Breast epithelium (tissue), 4 donors: ENCODE data around the gene FAM83F. TPM values are rescaled to one million over a fixed set of nuclear protein-coding genes. Genes with fewer than 3 reads are reported as not detected.

ENCODE experiments used
- DNase-seq, 2 donors: peaks; one replicate each; pipeline ENCODE4 v3.0.0-alpha.2; 2019; ENCODE audit warnings: low spot score in 2 of 2
- H3K27ac ChIP-seq, 2 donors: fragments of 200-600 bp; sonication (generic) in 1 of 2; one replicate each; pipeline ENCODE4 v1.5.1; 2016 to 2019; ENCODE audit warnings: mild to moderate bottlenecking in 1 of 2
- H3K27me3 ChIP-seq, 2 donors: fragments of 200-600 bp; sonication (generic) in 1 of 2; one replicate each; pipeline versions ENCODE4 v1.5.1 to v1.6.0; 2017 to 2019; ENCODE audit warnings: control low read depth in 1 of 2, mild to moderate bottlenecking in 1 of 2
- H3K36me3 ChIP-seq: fragments of 200-600 bp; one replicate; pipeline ENCODE4 v1.5.1; 2019
- H3K4me1 ChIP-seq, 2 donors: fragments of 200-600 bp; sonication (generic); one replicate each; pipeline ENCODE4 v1.5.1; 2016 to 2019; ENCODE audit warnings: control low read depth in 1 of 2
- H3K4me3 ChIP-seq, 3 donors: fragments of 200-600 bp; sonication (generic); 1 replicate in 2 of 3; 2 replicates in 1 of 3; pipeline ENCODE4 v1.5.1; 2016 to 2019; ENCODE audit warnings: mild to moderate bottlenecking in 3 of 3, moderate library complexity in 2 of 3
- H3K9me3 ChIP-seq, 2 donors: fragments of 200-600 bp; sonication (generic) in 1 of 2; one replicate each; pipeline ENCODE4 v1.5.1; 2016 to 2019; ENCODE audit warnings: control low read depth in 1 of 2
- CTCF ChIP-seq, 3 donors: fragments of 450-650 bp; IDR thresholded peaks; one replicate each; pipeline ENCODE4 v1.5.1; 2016 to 2017; ENCODE audit warnings: antibody characterized with exemption in 3 of 3, mild to moderate bottlenecking in 3 of 3, moderate library complexity in 3 of 3
- POLR2A ChIP-seq: fragments of 450-650 bp; IDR thresholded peaks from one replicate; pipeline ENCODE4 v1.6.1; 2016; ENCODE audit warnings: antibody characterized with exemption, mild to moderate bottlenecking, moderate library complexity
- POLR2AphosphoS5 ChIP-seq, 3 donors: sonication (generic); formaldehyde crosslinking; IDR thresholded peaks; one replicate each; pipeline ENCODE4 v1.6.1; 2017; ENCODE audit warnings: antibody characterized with exemption in 3 of 3
- intact Hi-C: fragments of 100-400 bp; cut with DNase I; formaldehyde crosslinking; loops from one replicate; pipeline ENCODE4 v1.15.1; 2023; ENCODE audit warnings: low total_unique reads
- total RNA-seq, 3 donors: library from RNA; depleted of rRNA; stranded (reverse); fragments of >200 nt; gene quantifications; one replicate each; pipeline ENCODE4 v1.1.0, GENCODE V29; 2016

The FAM83F gene
- total RNA-seq, 3 donors from 2014 or later = 4.5 to 15.5 (median 7.5) TPM

- no peak for TF ChIP-seq CTCF (IDR thresholded peaks at IDR 0.05)
- TF ChIP-seq POLR2A = no peak
- TF ChIP-seq POLR2AphosphoS5 (IDR thresholded peaks at IDR 0.05) = no peak
- H3K27ac ChIP-seq = peak overlapping the region; percentile 9 to 41
- no peak overlapping the region for H3K4me3 ChIP-seq
- H3K9me3 ChIP-seq = no peaks in the 10 kb centered on the region
- no peak for DNase-seq
- no peaks in the 10 kb centered on the region for H3K27me3 ChIP-seq
- H3K36me3 ChIP-seq = no peaks in the 10 kb centered on the region
- H3K4me1 ChIP-seq = peaks cover 0 to 31% of the 10 kb centered on the region in 2 donors
- intact Hi-C loops = no loop called here
These were observed 7.2 kb downstream of the FAM83F start for GRCh38 chr22:40001800-40002577.

GRCh38 chr22:40002935-40003715, 8.4 kb downstream of the FAM83F start:
- TF ChIP-seq CTCF (IDR thresholded peaks at IDR 0.05) (no peak), POLR2A (no peak), POLR2AphosphoS5 (IDR thresholded peaks at IDR 0.05) (no peak)
- H3K4me1 ChIP-seq = peaks cover 0 to 20% of the 10 kb centered on the region in 2 donors
- peak overlapping the region in 1 of 2 donors; percentile 30 for H3K27ac ChIP-seq
- H3K4me3 ChIP-seq = no peak overlapping the region
- no peak for DNase-seq
- H3K36me3 ChIP-seq = no peaks in the 10 kb centered on the region
- no peaks in the 10 kb centered on the region for H3K9me3 ChIP-seq
- intact Hi-C loops = no loop called here
- H3K27me3 ChIP-seq = no peaks in the 10 kb centered on the region

GRCh38 chr22:40004836-40005235, 10.1 kb downstream of the FAM83F start:
- DNase-seq = no peak
- no peaks in the 10 kb centered on the region for H3K36me3 ChIP-seq
- no peaks in the 10 kb centered on the region for H3K9me3 ChIP-seq
- TF ChIP-seq CTCF (IDR thresholded peaks at IDR 0.05) (no peak), POLR2A (no peak), POLR2AphosphoS5 (IDR thresholded peaks at IDR 0.05) (no peak)
- peaks cover 0 to 12% of the 10 kb centered on the region in 2 donors for H3K4me1 ChIP-seq
- H3K4me3 ChIP-seq = no peak overlapping the region
- intact Hi-C loops = no loop called here
- H3K27me3 ChIP-seq = no peaks in the 10 kb centered on the region
- H3K27ac ChIP-seq = peak overlapping the region; percentile 37 to 59

- no peaks in the 10 kb centered on the region for H3K9me3 ChIP-seq
- intact Hi-C loops = no loop called here
- H3K27ac ChIP-seq = peak overlapping the region; percentile 30 to 36
- no peaks in the 10 kb centered on the region for H3K27me3 ChIP-seq
- H3K4me1 ChIP-seq = peaks cover 0 to 8% of the 10 kb centered on the region in 2 donors
- no peak for DNase-seq
- TF ChIP-seq POLR2A = no peak
- no peak for TF ChIP-seq CTCF (IDR thresholded peaks at IDR 0.05)
- TF ChIP-seq POLR2AphosphoS5 (IDR thresholded peaks at IDR 0.05) = no peak
- H3K4me3 ChIP-seq = no peak overlapping the region
- no peaks in the 10 kb centered on the region for H3K36me3 ChIP-seq
These were observed 11.9 kb downstream of the FAM83F start for GRCh38 chr22:40006641-40007040.
